ENCODE results near the gene AOX1. TPM values are rescaled to one million over a fixed set of nuclear protein-coding genes. Genes with fewer than 3 reads are reported as not detected.

AOX1 gene
- total and polyA plus RNA-seq, 8 donors: 6.4 to 303 (median 10.6) TPM

DNA sequence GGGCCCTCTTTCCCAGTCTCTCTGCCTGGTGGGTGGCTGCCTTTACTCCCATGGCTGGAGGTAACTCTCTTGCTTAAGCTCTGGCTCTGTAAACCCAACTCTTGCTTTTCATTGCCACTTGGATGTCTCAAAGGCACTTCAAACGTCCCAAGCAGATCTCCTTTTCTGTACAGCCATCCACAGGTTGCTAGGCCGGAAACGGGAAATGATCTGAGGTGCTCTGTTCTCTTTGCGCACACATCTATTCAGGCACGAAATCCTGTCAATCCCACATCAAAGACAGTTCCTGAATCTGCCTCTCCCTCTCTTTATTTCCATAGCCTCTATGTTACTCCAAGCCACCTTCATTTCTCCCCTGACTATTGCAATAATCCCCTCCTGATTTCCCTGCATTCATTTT is 87.4 kb downstream of the AOX1 start:
- TF ChIP-seq POLR2A (IDR thresholded peaks at IDR 0.05): no peak
- TF ChIP-seq EP300 (IDR thresholded peaks at IDR 0.05): no peak
- TF ChIP-seq, protein P1, sequence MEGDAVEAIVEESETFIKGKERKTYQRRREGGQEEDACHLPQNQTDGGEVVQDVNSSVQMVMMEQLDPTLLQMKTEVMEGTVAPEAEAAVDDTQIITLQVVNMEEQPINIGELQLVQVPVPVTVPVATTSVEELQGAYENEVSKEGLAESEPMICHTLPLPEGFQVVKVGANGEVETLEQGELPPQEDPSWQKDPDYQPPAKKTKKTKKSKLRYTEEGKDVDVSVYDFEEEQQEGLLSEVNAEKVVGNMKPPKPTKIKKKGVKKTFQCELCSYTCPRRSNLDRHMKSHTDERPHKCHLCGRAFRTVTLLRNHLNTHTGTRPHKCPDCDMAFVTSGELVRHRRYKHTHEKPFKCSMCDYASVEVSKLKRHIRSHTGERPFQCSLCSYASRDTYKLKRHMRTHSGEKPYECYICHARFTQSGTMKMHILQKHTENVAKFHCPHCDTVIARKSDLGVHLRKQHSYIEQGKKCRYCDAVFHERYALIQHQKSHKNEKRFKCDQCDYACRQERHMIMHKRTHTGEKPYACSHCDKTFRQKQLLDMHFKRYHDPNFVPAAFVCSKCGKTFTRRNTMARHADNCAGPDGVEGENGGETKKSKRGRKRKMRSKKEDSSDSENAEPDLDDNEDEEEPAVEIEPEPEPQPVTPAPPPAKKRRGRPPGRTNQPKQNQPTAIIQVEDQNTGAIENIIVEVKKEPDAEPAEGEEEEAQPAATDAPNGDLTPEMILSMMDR (IDR thresholded peaks at IDR 0.05): no peak
- no peak for TF ChIP-seq POLR2AphosphoS5 (IDR thresholded peaks at IDR 0.05)

GRCh38 chr2:200674837-200675236 is 89.0 kb downstream of the AOX1 start:
- Histone ChIP-seq H3K27me3 (no peaks in the 10 kb centered on the region), H3K27ac (no peak overlapping the region), H3K9me3 (no peaks in the 10 kb centered on the region), H3K4me1 (peaks cover 9 to 26% (median 19%) of the 10 kb centered on the region in 4 donors), H3K36me3 (peaks cover 0 to 2% (median 0%) of the 10 kb centered on the region in 4 donors), H3K4me3 (no peak overlapping the region)
- DNase-seq: no peak
- 73 to 89% (median 75%) methylated on average over 7 of the region's 7 CpGs for WGBS, 5 donors
- no peak for TF ChIP-seq POLR2AphosphoS5 (IDR thresholded peaks at IDR 0.05)
- TF ChIP-seq EP300 (IDR thresholded peaks at IDR 0.05): no peak
- no peak for TF ChIP-seq POLR2A (IDR thresholded peaks at IDR 0.05)
- TF ChIP-seq, protein P1 (IDR thresholded peaks at IDR 0.05): no peak
- intact Hi-C loops (cut with DNase I; ENCODE audit: low total_unique reads): no loop called here

More for the DNA sequence above, 87.4 kb downstream of the AOX1 start:
- no peak for DNase-seq
- no peaks in the 10 kb centered on the region for H3K9me3 ChIP-seq
- no peak overlapping the region for H3K4me3 ChIP-seq
- no peak overlapping the region for H3K27ac ChIP-seq
- H3K36me3 ChIP-seq: peaks cover 0 to 8% (median 0%) of the 10 kb centered on the region in 4 donors
- H3K4me1 ChIP-seq: peaks cover 0 to 12% (median 9%) of the 10 kb centered on the region in 4 donors
- intact Hi-C loops (cut with DNase I; ENCODE audit: low total_unique reads): no loop called here
- no peaks in the 10 kb centered on the region for H3K27me3 ChIP-seq
- WGBS, 5 donors: 72 to 89% (median 83%) methylated on average over 5 of the region's 5 CpGs

- no peak overlapping the region for H3K4me3 ChIP-seq
- no peak for DNase-seq
- H3K27ac ChIP-seq: no peak overlapping the region
- peaks cover 9 to 27% (median 20%) of the 10 kb centered on the region in 4 donors for H3K4me1 ChIP-seq
- no peaks in the 10 kb centered on the region for H3K9me3 ChIP-seq
- 66 to 79% (median 71%) methylated on average over 2 of the region's 2 CpGs for WGBS, 5 donors
- no peaks in the 10 kb centered on the region for H3K27me3 ChIP-seq
- intact Hi-C loops (cut with DNase I; ENCODE audit: low total_unique reads): no loop called here
- no peaks in the 10 kb centered on the region for H3K36me3 ChIP-seq
- TF ChIP-seq POLR2AphosphoS5 (IDR thresholded peaks at IDR 0.05) (no peak), POLR2A (IDR thresholded peaks at IDR 0.05) (no peak), EP300 (IDR thresholded peaks at IDR 0.05) (no peak)
- TF ChIP-seq, protein P1 (IDR thresholded peaks at IDR 0.05): no peak
Observed at GRCh38 chr2:200677171-200677570, 91.4 kb downstream of the AOX1 start.

- H3K27me3 ChIP-seq: no peaks in the 10 kb centered on the region
- H3K36me3 ChIP-seq: no peaks in the 10 kb centered on the region
- TF ChIP-seq POLR2AphosphoS5 (IDR thresholded peaks at IDR 0.05) (no peak), POLR2A (IDR thresholded peaks at IDR 0.05) (no peak), EP300 (IDR thresholded peaks at IDR 0.05) (no peak)
- TF ChIP-seq, protein P1 (IDR thresholded peaks at IDR 0.05): no peak
- intact Hi-C loops (cut with DNase I; ENCODE audit: low total_unique reads): no loop called here
- H3K9me3 ChIP-seq: no peaks in the 10 kb centered on the region
- 24 to 50% (median 33%) methylated on average over 11 of the region's 11 CpGs for WGBS, 5 donors
- H3K4me3 ChIP-seq: no peak overlapping the region
- peaks cover 9 to 27% (median 20%) of the 10 kb centered on the region in 4 donors for H3K4me1 ChIP-seq
- DNase-seq: peak in 1 of 2 donors; percentile 46
- peak overlapping the region in 3 of 5 donors; percentile 19 to 37 (median 32) for H3K27ac ChIP-seq
Observed at GRCh38 chr2:200677721-200678532, 92.1 kb downstream of the AOX1 start.
